IPS-18c (cell line): ENCODE results near the gene NUDCD3.

Experiments
- H3K4me3 ChIP-seq: 2 replicates; pipeline ENCODE4 v1.7.0; 2013; ENCODE audit warnings: low read depth, mild to moderate bottlenecking, low read length, moderate library complexity; ENCODE audit not compliant: insufficient read depth
- H3K9me3 ChIP-seq: one replicate; pipeline ENCODE4 v1.6.1; 2013; ENCODE audit warnings: mild to moderate bottlenecking, low read length, moderate library complexity; ENCODE audit not compliant: control insufficient read depth, insufficient read depth

The NUDCD3 gene

DNA sequence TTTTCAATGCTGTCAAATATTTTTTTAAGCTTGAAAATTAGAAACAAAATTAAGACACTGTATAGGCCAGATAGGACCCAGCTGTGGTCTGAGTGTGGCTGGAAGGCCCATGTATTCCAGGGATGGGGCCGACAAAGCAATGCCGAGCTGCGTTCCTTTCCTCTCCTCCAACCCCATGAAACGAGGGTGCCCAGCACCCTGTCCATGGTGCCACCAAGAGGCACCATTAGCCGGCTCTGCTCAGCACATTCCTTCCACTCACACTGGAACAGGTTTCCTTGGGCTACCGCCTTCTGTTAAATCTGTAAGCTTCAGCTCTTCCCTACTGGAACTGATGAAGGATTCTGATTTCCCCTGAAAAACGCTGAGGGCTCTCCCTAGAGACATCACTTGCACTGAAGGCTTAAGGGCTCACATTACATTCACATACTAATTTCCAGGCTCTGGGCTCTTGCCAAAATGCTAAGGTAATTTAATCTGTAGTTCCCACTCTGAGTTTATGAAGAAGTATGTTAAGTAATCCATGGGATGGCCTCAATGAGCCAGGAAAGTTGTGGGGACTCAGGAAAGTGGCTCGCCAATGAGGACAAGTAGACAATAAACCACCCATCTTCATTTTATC lies 91.4 kb downstream of the NUDCD3 start:
- Histone ChIP-seq H3K9me3 (no peaks in the 10 kb centered on the region), H3K4me3 (no peak overlapping the region)

DNA sequence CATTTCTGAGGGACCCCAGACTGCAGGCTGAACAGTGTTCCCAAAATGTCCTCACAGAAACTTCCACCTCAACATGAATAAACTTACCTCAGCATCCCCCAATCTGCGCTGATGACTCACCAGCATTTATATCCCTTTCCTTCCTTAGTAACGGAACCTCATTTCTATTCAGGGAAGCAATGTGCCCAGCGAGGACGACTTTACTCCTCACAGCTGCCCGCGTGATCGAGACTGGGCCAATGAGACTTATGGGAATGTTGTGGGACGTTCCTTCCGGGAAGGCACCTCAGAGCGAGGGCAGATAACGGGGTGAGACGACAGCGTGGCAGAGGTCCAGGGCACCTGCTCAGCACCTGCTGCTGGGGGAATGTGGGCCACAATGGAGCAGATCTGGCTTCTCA lies 91.9 kb downstream of the NUDCD3 start:
- H3K4me3 ChIP-seq: no peak overlapping the region
- no peaks in the 10 kb centered on the region for H3K9me3 ChIP-seq

DNA sequence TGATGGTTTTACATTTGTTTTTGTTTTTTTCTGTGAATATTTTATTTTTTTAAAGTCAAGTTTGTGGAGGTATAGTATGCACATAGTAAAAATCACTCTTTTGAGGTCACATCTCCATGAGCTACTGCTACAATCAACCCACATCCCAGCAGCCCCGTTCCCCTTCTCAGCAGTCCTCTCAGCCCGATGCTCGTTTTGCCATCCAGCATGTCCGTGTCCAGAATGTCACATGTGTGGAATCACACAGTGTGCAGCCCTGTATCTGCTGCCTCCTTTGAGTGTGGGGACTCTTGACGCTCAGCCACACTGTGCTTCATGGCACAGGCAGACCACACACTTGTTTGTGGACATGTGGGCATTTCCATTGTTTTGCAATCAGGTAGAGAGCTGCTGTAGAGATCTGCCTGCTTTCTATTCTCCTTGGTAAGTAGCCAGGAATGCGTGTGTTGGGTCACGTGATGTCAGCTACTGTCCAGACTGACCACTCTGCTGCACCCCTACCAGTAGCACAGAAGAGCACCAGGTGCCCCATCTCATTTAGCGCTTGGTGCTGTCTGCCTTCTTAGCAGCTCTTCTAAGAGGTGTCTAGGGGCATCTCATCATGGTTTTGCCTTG lies 93.4 kb downstream of the NUDCD3 start:
- Histone ChIP-seq H3K9me3 (no peaks in the 10 kb centered on the region), H3K4me3 (no peak overlapping the region)

DNA sequence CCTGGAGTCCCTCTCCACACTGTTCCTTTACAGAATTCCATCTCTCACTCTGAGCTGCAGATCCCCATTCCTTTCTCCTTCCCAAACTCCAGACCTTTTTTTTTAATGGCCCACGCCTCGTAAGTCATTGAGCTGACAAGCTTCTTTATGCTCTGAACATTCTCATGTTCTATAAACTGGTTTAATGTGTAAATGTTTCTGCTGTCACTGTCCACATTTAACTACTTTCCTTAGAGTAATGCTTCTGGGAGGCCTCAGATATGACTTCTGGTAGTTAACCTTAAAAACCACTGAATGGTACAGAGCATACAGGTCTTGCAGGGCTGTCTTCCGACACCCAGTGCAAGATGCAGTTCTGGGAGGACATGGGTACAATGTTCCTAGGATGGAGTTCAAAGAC lies 94.0 kb downstream of the NUDCD3 start:
- Histone ChIP-seq H3K9me3 (no peaks in the 10 kb centered on the region), H3K4me3 (no peak overlapping the region)

DNA sequence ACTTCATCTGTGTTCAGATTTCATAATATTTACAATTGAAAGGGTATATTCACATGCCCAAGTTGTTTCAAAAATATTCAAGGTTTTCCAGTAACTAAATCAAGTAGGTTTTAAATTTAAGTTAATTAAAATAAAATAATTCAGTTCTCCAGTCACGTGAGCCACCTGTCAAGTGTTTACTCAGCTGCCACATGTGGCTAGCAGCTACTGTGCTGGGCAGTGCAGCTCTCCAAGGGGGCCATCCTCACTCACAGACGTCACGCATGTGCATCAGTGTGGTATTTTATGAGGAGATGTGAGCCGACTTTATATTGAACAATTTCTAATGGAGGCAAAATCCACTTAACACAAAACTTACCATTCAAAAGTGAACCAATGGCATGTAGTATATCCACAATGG lies 95.4 kb downstream of the NUDCD3 start:
- H3K9me3 ChIP-seq: no peaks in the 10 kb centered on the region
- H3K4me3 ChIP-seq: no peak overlapping the region

DNA sequence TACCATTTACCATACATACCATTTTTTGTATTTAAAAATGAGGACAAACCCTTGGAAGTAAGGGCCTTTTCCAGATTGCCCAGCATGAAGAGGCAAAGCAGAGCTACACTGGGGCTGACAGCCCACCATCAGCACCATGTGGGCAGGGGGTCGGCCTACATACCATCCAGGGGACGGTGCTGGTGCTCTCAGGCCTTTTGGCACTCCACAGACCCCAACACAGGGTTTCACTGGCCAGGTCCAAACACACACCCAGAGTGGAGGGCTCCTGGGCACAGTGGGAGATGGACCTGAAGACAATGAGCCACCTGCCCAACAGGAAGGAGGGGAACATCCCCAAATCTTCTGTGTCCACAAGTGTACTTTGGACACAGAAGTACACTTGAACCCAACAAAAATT lies 95.8 kb downstream of the NUDCD3 start:
- Histone ChIP-seq H3K9me3 (no peaks in the 10 kb centered on the region), H3K4me3 (no peak overlapping the region)

DNA sequence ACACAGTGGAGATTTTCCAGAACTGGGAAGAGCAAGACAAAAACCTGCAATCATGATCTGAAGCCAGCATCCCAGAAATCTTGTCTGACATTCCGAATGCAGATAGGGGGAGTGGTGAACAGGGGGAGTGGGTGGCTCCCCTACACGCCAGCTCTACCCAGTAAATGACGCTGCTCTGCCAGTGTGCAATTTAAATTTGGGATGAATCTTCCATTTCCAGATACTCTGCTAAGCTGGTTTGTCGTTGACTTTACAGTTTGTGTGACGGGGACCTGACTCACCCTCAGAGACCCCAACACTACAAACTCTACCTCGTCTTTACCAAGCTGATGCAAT lies 96.4 kb downstream of the NUDCD3 start:
- H3K4me3 ChIP-seq: no peak overlapping the region
- H3K9me3 ChIP-seq: no peaks in the 10 kb centered on the region

DNA sequence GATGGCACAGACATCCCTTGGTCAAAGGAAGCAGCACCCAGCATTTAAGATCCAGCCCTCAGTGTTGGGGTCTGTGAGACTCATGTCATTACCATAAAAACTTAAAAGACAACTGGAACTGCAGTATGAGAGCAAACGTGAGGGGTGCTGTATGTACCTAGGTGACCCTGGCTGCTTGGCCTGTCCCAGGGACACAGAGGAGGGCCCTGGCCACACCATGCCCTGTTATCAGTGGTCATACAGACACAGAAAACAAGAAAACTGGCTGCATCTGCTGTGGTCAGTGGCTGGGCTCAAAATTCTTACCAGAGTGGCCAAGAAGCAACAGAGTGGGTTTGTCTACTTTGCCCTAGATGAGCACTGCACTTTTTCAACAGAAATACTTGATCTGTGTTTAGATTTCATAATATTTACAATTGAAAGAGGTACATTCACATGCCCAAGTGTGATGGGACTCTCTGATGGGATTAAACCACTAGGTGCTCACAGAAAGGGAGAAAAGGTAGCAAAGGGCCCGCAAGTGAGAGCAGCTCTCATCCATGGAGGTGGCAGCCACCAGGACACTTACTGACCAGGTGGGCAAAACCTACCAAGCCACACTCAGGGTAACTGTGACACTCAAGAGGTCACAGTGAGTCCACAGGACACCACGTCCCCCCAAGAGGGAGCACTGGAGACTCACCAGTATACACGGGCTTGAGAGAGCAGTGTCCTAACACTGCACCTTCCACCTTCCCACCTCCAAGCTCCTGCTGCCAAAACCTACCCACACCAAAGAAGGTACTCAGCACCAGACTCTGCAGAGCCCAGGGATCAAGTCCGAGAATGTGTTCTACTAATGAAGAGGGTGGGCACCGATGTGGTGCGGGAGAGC lies 97.0 kb downstream of the NUDCD3 start:
- no peak overlapping the region for H3K4me3 ChIP-seq
- H3K9me3 ChIP-seq: no peaks in the 10 kb centered on the region

DNA sequence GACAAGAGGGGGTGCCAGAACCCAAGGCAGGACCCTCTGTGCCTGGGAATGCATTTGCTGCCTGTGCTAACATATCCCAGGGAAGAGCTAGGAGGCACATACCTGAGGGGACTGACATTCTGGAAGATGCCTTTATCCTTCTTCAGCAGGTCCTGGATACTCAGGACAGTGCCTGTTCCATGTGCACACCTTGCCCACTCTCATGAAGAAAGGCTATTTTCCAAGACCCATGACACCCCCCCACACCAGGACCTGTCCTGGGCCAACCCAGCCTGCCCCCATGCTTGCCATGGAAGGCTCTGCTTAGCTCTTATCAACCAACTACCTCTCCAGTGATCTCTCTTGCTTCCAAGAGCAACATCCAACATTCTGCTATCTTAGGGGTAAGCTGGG lies 97.8 kb downstream of the NUDCD3 start:
- Histone ChIP-seq H3K9me3 (no peaks in the 10 kb centered on the region), H3K4me3 (no peak overlapping the region)

DNA sequence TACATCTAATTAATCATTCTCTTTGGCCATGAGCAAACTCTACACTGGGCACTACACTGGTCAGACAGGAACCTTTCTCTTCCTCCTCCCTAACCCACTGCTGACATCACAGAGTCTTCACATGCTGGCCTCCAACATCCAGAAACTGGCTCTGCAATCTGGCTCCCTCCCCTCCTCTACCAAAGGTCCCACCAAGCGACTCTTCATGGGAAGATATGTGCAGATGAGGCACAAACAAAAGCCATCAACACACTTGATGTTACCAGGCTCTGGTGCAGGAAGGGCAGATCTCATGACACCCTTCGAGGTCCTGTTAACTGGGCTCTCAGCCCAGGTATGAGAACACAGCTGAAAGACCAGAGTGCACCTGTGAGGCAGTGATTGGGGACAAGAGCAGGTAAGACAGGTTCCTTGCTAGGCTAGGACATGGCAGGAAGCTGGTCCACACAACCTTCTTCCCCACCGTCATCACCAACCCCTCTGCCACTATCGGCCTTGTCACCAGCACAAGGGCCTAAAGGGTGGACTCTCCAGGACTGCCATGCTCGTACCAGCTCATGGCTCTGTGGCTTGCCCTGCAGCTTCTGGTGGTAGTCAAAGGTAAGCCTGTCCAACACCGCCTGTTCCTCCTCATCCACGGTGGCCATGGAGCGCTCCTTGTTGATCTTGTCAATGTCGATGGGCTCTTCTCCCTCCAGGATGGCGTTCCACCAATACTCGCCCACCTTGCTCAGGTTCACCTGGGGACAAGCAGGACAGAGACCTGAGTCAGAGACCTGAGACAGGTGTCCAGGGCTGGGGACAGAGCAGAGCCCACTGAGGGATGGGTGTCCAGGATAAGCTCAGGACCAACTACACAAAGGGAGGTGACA lies 98.5 kb downstream of the NUDCD3 start:
- H3K4me3 ChIP-seq: no peak overlapping the region
- H3K9me3 ChIP-seq: no peaks in the 10 kb centered on the region

DNA sequence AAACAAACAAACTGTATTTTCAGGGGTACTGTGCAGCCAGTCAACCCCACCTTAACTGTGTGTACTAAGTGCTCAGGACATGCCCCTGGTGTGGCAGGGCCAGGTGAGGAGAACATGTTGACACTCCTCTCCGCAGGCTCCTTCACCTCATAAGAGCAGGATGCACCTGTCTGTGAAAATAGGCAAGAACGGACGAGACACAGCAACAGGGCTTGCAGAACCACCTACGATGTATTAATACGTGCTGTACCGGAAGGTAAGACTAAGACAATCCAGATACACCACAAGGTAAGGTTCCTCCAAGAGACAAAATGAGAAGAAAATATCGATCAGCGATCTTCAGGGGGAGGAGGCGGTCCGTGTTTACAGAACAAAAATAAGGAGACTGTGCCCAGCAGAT lies 99.3 kb downstream of the NUDCD3 start:
- H3K4me3 ChIP-seq: no peak overlapping the region
- no peaks in the 10 kb centered on the region for H3K9me3 ChIP-seq

DNA sequence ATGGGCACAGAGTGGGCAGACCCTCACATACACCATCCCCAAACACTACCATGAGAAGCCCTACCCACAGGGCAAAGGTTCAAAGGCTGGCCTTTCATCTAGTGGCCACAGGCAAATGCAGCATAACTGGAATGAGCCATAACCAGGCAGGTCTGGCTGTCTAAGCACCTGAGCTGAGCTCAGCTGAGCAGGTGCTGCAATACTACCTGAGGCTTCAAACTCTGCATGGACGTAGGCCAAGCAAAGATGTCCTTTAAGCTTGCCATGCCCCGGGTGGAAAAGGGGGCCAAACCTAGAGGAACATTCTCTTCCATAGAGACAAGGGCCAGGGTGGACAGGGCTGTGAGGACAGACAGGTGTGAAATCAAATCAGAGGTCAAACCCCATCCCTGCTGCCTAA lies 99.8 kb downstream of the NUDCD3 start:
- no peak overlapping the region for H3K4me3 ChIP-seq
- no peaks in the 10 kb centered on the region for H3K9me3 ChIP-seq

DNA sequence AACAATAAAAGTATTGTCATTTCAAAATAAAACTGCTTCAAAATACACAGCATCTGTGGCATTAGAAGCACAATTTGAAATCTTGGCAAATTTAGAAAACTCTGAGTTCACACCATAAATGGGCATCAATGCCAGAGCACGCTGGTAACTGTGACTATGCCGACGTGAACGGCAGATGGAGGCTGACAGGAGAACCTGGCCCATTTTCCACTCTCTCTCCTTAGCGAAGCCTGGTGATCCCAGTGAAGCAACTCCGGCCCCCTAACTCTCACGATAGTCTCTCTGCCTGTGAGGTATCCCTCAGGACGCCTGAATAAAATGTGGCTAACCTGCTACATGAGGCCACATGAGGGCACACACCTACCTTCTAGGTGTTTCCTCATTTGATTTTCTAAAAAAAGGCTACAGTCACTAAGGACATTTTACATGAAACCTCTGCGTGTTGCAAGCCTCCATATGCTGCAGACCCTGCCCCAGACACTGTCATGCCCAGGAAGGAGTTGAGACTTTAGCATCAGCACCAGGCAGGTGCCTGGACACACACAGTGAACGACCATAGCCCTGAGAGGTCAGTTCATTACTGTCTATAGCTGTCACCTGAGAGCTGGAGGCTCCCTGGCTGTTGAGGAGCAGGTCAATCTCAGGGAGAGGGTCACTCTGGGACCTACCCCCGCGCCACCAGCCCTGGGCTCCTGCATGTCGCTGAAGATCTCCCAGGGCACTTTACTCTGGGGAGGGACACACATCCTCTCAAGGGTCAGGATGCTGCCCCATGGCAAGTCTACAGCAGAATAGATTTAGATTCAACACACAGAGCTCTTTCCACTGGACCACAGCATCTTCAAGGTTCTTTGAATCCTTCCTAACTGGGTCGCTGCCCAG lies 102.1 kb downstream of the NUDCD3 start:
- no peaks in the 10 kb centered on the region for H3K9me3 ChIP-seq
- no peak overlapping the region for H3K4me3 ChIP-seq

DNA sequence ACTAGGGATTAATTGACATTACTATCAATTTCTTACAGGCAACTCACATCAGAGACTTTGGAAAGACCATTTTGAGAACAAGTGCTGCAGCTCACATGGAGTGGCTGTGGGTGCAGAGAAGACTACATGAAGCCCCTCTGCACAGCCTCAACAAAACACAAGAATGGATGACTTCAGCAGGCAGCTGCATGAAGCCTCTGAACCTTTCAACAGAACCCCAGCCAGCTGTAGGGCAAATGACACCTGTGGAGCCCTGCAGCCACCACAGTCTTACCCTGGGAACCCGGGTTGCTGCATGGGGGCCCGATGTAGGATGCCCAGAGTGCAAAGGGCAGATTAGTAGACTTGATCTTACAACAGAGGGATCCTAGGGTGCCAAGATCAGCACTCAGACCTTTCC lies 103.1 kb downstream of the NUDCD3 start:
- H3K9me3 ChIP-seq: no peaks in the 10 kb centered on the region

DNA sequence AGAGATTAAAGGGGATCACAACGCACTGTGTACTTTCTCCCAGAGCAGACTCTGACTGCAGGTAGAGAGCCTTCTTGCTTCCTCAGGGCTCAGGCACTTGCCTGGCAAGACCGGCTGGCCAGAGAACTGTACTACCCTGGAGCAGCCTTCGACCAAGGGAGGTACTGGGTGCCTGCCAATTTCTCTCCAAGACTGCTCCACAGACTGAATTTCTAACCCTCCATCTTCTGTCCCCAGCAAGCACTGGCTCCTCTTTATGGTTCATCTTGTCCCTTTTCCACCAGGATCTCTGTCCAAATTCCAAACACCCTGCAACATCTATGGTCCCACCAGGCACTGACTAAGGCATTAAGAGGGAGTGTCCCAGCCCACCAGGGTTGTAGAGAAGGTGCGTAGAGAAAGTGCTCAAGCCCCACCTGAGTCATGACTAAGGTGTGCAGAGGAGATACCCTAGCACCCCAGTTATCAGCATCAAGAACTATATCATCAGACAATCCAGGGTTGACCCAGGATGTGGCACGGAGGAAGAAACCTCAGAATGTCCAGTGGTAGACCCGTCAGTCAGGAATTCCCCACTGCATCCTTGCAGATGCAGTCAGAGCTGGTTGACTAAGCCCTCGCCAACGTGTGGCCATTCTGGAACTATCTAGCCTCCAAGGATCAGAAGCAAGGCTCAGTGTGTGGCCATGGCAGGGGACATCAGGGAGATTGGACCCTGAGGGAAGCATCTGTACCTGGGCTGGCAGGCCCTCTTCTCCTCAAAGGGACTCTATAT lies 104.1 kb downstream of the NUDCD3 start:
- no peak overlapping the region for H3K4me3 ChIP-seq

More for the DNA sequence above, 103.1 kb downstream of the NUDCD3 start:
- H3K4me3 ChIP-seq: no peak overlapping the region

More for the DNA sequence above, 104.1 kb downstream of the NUDCD3 start:
- no peaks in the 10 kb centered on the region for H3K9me3 ChIP-seq
